H1 (cell line): ENCODE measurements around the gene TARBP2. TPM values are rescaled to one million over a fixed set of nuclear protein-coding genes. Genes with fewer than 3 reads are reported as not detected.

ENCODE experiments used
- CTCF ChIA-PET: fragments of 300-600 bp; sonication (Branson Sonifier 250); formaldehyde crosslinking; loops from one replicate; lab custom pipeline; 2021; ENCODE audit not compliant: partially characterized antibody; lab: Charles Lee
- POLR2A ChIA-PET: fragments of 300-600 bp; sonication (Branson Sonifier 250); formaldehyde crosslinking; loops from one replicate; lab custom pipeline; 2021; ENCODE audit warnings: inconsistent platforms; ENCODE audit not compliant: partially characterized antibody; lab: Charles Lee
- DNase-seq, 2 experiments: peaks; one replicate each; pipeline versions ENCODE4 v3.0.0 to v3.0.0-alpha.2; 2010 to 2022; ENCODE audit warnings: low spot score in 2 of 2, low read depth in 1 of 2, mixed read lengths in 1 of 2
- FAIRE-seq: peaks from 2 replicates; lab custom pipeline; 2011; peaks lifted over from hg19 to GRCh38; lab: Jason Lieb, UNC
- H2AFZ ChIP-seq: 2 replicates; pipeline ENCODE4 v1.8.1; 2012; ENCODE audit warnings: low read length, inconsistent platforms
- H2AK5ac ChIP-seq: 2 replicates; pipeline ENCODE4 v1.6.1; 2013; ENCODE audit warnings: low read depth, low read length
- H2BK120ac ChIP-seq: replicated peaks from 2 replicates; pipeline ENCODE3; 2013; ENCODE audit warnings: low read depth, low read length, inconsistent platforms
- H2BK12ac ChIP-seq: 2 replicates; pipeline ENCODE4 v1.6.1; 2013; ENCODE audit warnings: low read depth, low read length
- H2BK15ac ChIP-seq: 2 replicates; pipeline ENCODE4 v1.6.1; 2013; ENCODE audit warnings: low read length
- H2BK20ac ChIP-seq: 2 replicates; pipeline ENCODE4 v1.6.1; 2013; ENCODE audit warnings: low read length
- H2BK5ac ChIP-seq: 2 replicates; pipeline ENCODE4 v1.6.1; 2013; ENCODE audit warnings: low read depth, low read length
- H3K14ac ChIP-seq: 2 replicates; pipeline ENCODE4 v1.6.1; 2013; ENCODE audit warnings: inconsistent platforms; ENCODE audit not compliant: insufficient read length
- H3K18ac ChIP-seq: 2 replicates; pipeline ENCODE4 v1.6.1; 2013; ENCODE audit warnings: low read length; ENCODE audit errors: extremely low read depth
- H3K23ac ChIP-seq: 2 replicates; pipeline ENCODE4 v1.6.1; 2013; ENCODE audit warnings: inconsistent platforms; ENCODE audit not compliant: insufficient read length
- H3K23me2 ChIP-seq: 2 replicates; pipeline ENCODE4 v1.6.1; 2013; ENCODE audit warnings: low read depth, low read length
- H3K27ac ChIP-seq: 2 replicates; pipeline ENCODE4 v1.6.1; 2011; ENCODE audit warnings: low read depth, low read length, inconsistent platforms
- H3K27me3 ChIP-seq, 4 experiments: replicated peaks in 1 of 4; 1 replicate in 1 of 4; 2 replicates in 3 of 4; pipeline versions ENCODE4 v1.6.1 to v1.8.1; 2011 to 2013; ENCODE audit warnings: low read length in 3 of 4, mild to moderate bottlenecking in 3 of 4, inconsistent platforms in 2 of 4, mixed read lengths in 2 of 4, moderate library complexity in 1 of 4; ENCODE audit not compliant: control insufficient read depth in 3 of 4, insufficient read depth in 3 of 4; ENCODE audit errors: extremely low read depth in 1 of 4
- H3K36me3 ChIP-seq, 4 experiments: 2 replicates each; pipeline versions ENCODE4 v1.6.1 to v1.8.1; 2011 to 2013; ENCODE audit warnings: mild to moderate bottlenecking in 4 of 4, low read length in 3 of 4, moderate library complexity in 2 of 4, control low read depth in 1 of 4, inconsistent platforms in 1 of 4; ENCODE audit not compliant: insufficient read depth in 4 of 4, control insufficient read depth in 2 of 4
- H3K4ac ChIP-seq: replicated peaks from 2 replicates; pipeline ENCODE3; 2013; ENCODE audit warnings: low read length, low read depth, mixed read lengths, inconsistent platforms; ENCODE audit not compliant: insufficient read length
- H3K4me1 ChIP-seq, 4 experiments: replicated peaks in 1 of 4; 1 replicate in 1 of 4; 2 replicates in 3 of 4; pipeline versions ENCODE4 v1.6.1 to v1.8.1; 2011 to 2013; ENCODE audit warnings: low read length in 3 of 4, inconsistent platforms in 2 of 4, mixed read lengths in 1 of 4; ENCODE audit not compliant: insufficient read depth in 4 of 4, control insufficient read depth in 3 of 4
- H3K4me2 ChIP-seq, 2 experiments: 2 replicates each; pipeline versions ENCODE4 v1.6.1 to v1.8.1; 2011 to 2013; ENCODE audit warnings: low read depth in 2 of 2, low read length in 2 of 2, control low read depth in 1 of 2, inconsistent platforms in 1 of 2, mild to moderate bottlenecking in 1 of 2; ENCODE audit not compliant: insufficient read depth in 1 of 2
- H3K4me3 ChIP-seq, 4 experiments: fragments of 200-600, 300-600 bp in 1 of 4; sonication (generic), shearing (Covaris generic), sonication (Bioruptor Twin) in 1 of 4; 2 replicates each; pipeline versions ENCODE4 v1.5.1 to v1.8.1; 2011 to 2016; ENCODE audit warnings: low read length in 4 of 4, low read depth in 3 of 4, control low read depth in 2 of 4, inconsistent platforms in 2 of 4, mild to moderate bottlenecking in 2 of 4, mixed read lengths in 1 of 4, moderate library complexity in 1 of 4; ENCODE audit not compliant: insufficient read depth in 2 of 4; ENCODE audit errors: extremely low read depth in 1 of 4
- H3K56ac ChIP-seq: replicated peaks from 2 replicates; pipeline ENCODE3; 2013; ENCODE audit warnings: low read depth, mild to moderate bottlenecking, mixed read lengths, low read length, inconsistent platforms; ENCODE audit not compliant: insufficient read length
- H3K79me1 ChIP-seq: 2 replicates; pipeline ENCODE4 v1.6.1; 2013; ENCODE audit warnings: low read depth, low read length, control low read depth
- H3K79me2 ChIP-seq, 2 experiments: 2 replicates each; pipeline versions ENCODE4 v1.6.1 to v1.8.1; 2012 to 2013; ENCODE audit warnings: low read length in 2 of 2, mild to moderate bottlenecking in 2 of 2, inconsistent platforms in 1 of 2; ENCODE audit not compliant: insufficient read depth in 2 of 2, control insufficient read depth in 1 of 2
- H3K9ac ChIP-seq, 4 experiments: replicated peaks in 1 of 4; 1 replicate in 1 of 4; 2 replicates in 3 of 4; pipeline versions ENCODE4 v1.6.1 to v1.8.1; 2011 to 2013; ENCODE audit warnings: low read depth in 3 of 4, low read length in 3 of 4, control low read depth in 2 of 4, mild to moderate bottlenecking in 2 of 4, moderate library complexity in 2 of 4, inconsistent platforms in 1 of 4; ENCODE audit errors: extremely low read depth in 1 of 4
- H3K9me3 ChIP-seq, 2 experiments: 2 replicates each; pipeline versions ENCODE4 v1.6.1 to v1.8.1; 2012 to 2013; ENCODE audit warnings: mild to moderate bottlenecking in 2 of 2, moderate library complexity in 2 of 2, control low read depth in 1 of 2, inconsistent platforms in 1 of 2, low read depth in 1 of 2, low read length in 1 of 2, mixed read lengths in 1 of 2; ENCODE audit not compliant: insufficient read depth in 2 of 2
- H4K20me1 ChIP-seq, 2 experiments: replicated peaks in 1 of 2; 2 replicates each; pipeline versions ENCODE3 to v1.8.1; 2011 to 2013; ENCODE audit warnings: inconsistent platforms in 2 of 2, low read length in 2 of 2, mild to moderate bottlenecking in 1 of 2; ENCODE audit not compliant: insufficient read depth in 2 of 2, control insufficient read depth in 1 of 2
- H4K5ac ChIP-seq: 2 replicates; pipeline ENCODE4 v1.6.1; 2013; ENCODE audit warnings: low read length, low read depth, mixed read lengths, inconsistent platforms; ENCODE audit not compliant: insufficient read length
- H4K8ac ChIP-seq: 2 replicates; pipeline ENCODE4 v1.8.0; 2013; ENCODE audit warnings: mild to moderate bottlenecking, moderate library complexity, low read length, inconsistent platforms; ENCODE audit not compliant: insufficient read depth; ENCODE audit errors: extremely low read depth
- H4K91ac ChIP-seq: replicated peaks from 2 replicates; pipeline ENCODE3; 2013; ENCODE audit warnings: low read length, mixed read lengths, inconsistent platforms; ENCODE audit not compliant: insufficient read length
- EGR1 ChIP-seq: IDR thresholded peaks from 2 replicates; pipeline ENCODE4 v1.6.1; 2011; ENCODE audit warnings: low read depth, low read length, borderline replicate concordance
- POLR2A ChIP-seq, 2 experiments: IDR thresholded peaks; 1 replicate in 1 of 2; 2 replicates in 1 of 2; pipeline ENCODE4 v1.6.1; 2011; ENCODE audit warnings: low read depth in 2 of 2, low read length in 2 of 2, mild to moderate bottlenecking in 2 of 2; ENCODE audit errors: control extremely low read depth in 1 of 2
- POLR2AphosphoS5 ChIP-seq: IDR thresholded peaks from 2 replicates; pipeline ENCODE4 v1.6.1; 2011; ENCODE audit warnings: low read depth, low read length
- SP1 ChIP-seq: IDR thresholded peaks from 2 replicates; pipeline ENCODE4 v1.6.1; 2011; ENCODE audit warnings: low read depth, low read length
- TAF7 ChIP-seq: optimal IDR thresholded peaks from 2 replicates; pipeline ENCODE3; 2011; ENCODE audit warnings: low read depth, mild to moderate bottlenecking, inconsistent platforms, low read length, moderate library complexity, borderline replicate concordance
- TEAD4 ChIP-seq: IDR thresholded peaks from 2 replicates; pipeline ENCODE4 v1.6.1; 2012; ENCODE audit warnings: low read depth, low read length, inconsistent platforms, mixed read lengths
- WGBS, 2 experiments: shearing (Covaris generic) in 1 of 2; methylation state at CpG; one replicate each; pipeline versions ENCODE4 v1.1.6 to v1.1.7; 2013 to 2015; ENCODE audit warnings: low lambda C conversion rate in 2 of 2, mixed read lengths in 2 of 2, inconsistent platforms in 1 of 2, low coverage in 1 of 2, missing lambda C conversion rate in 1 of 2; ENCODE audit not compliant: insufficient replicate concordance in 2 of 2, insufficient coverage in 1 of 2, insufficient read length in 1 of 2; ENCODE audit errors: extremely low coverage in 1 of 2, missing lambda C conversion rate in 1 of 2; 5-methylcytosine and 5-hydroxymethylcytosine counted together
- polyA plus RNA-seq, 7 experiments: library from polyadenylated mRNA; depleted of rRNA in 3 of 7; stranded (reverse) in 5 of 7; unstranded in 2 of 7; fragments of >200 nt in 5 of 7; fragments of 200-250 nt in 2 of 7; gene quantifications; 1 replicate in 5 of 7; 2 replicates in 1 of 7; 4 replicates in 1 of 7; pipeline versions ENCODE4 v1.2.1 to v1.2.3, GENCODE V29; 2011 to 2013; ENCODE audit warnings: missing spikeins in 2 of 7, mixed read lengths in 2 of 7
- total RNA-seq: library from RNA; stranded (reverse); fragmentation: NEBNext Ultra II Directional; extraction: Animal tissue kit (Norgen Biotek cat#: 25700); gene quantifications from 2 replicates; pipeline ENCODE4 v1.2.1, GENCODE V29; 2021

The TARBP2 gene
- total and polyA plus RNA-seq, 2 of the 8 experiments (the other 6 are each of a cell fraction or from before 2014, with no cell fraction given), result 69.9 to 122 TPM

DNA sequence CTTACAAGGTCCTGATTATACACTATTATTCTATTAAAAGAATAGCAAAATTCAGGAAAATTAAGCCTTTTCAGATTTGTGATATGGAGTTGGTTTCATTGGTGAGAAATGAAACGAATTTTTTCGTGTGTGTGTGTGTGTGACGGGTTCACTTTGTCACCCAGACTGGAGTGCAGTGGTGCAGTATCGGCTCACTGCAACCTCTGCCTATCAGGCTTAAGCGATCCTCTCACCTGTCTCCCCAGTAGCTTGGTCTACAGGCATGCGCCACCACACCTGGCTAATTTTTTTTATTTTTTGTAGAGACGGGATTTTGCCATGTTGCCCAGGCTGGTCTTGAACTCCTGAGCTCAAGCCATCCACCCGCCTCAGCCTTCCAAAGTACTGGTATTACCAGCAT, 39.5 kb upstream of the TARBP2 start:
- no peak overlapping the region for H3K18ac ChIP-seq
- H3K9me3 ChIP-seq, result no peaks in the 10 kb centered on the region
- H3K4me1 ChIP-seq, result peaks cover 0 to 10% (median under 1%) of the 10 kb centered on the region in 4 experiments; a peak in 3 of 7 replicates
- DNase-seq (no peak), FAIRE-seq (no peak)
- H3K4me2 ChIP-seq, result no peak overlapping the region
- POLR2A ChIA-PET, result interaction anchor here (0.6 to 67.0 kb wide), 6 partner anchors 6 to 140 kb away, joined by 3 to 3397 read pairs (median 6); partner anchors contain the start of genes AAAS, MAP3K12, NPFF and PCBP2
- no peak overlapping the region for H3K4ac ChIP-seq
- H3K79me1 ChIP-seq, result peaks cover 4% of the 10 kb centered on the region
- CTCF ChIA-PET, result interaction anchor here (0.7 to 6.4 kb wide), 4 partner anchors 9 to 44 kb away, joined by 3 to 57 read pairs (median 6); no protein-coding TSS in a partner anchor
- peaks cover 35 to 47% of the 10 kb centered on the region in 2 experiments for H4K20me1 ChIP-seq
- no peak overlapping the region for H2BK120ac ChIP-seq
- no peak overlapping the region for H2BK20ac ChIP-seq
- no peaks in the 10 kb centered on the region; the same call in 1 of the 2 replicates for H3K23me2 ChIP-seq
- H4K5ac ChIP-seq, result no peak overlapping the region
- TF ChIP-seq POLR2A (IDR thresholded peaks at IDR 0.05; ENCODE audit: control extremely low read depth in 1 of 2, low read depth in 2 of 2, low read length in 2 of 2), result 0 out of 3 replicates have a peak, but pooled peaks of 1 of the 2 experiments have one; percentile 6
- no peak for TF ChIP-seq EGR1
- TF ChIP-seq POLR2AphosphoS5, result peak; percentile 57; the same call in 1 of the 2 replicates
- no peak for TF ChIP-seq TEAD4
- no peak for TF ChIP-seq SP1
- TF ChIP-seq TAF7, result no peak
- no peak overlapping the region for H3K27ac ChIP-seq
- peaks cover 85 to 100% (median 94%) of the 10 kb centered on the region in 4 experiments for H3K36me3 ChIP-seq
- H3K56ac ChIP-seq, result no peak overlapping the region
- peaks cover 8 to 88% of the 10 kb centered on the region in 2 experiments for H3K79me2 ChIP-seq
- no peak overlapping the region for H3K4me3 ChIP-seq
- H2AK5ac ChIP-seq, result no peak overlapping the region
- no peak overlapping the region for H2BK5ac ChIP-seq
- no peak overlapping the region for H4K91ac ChIP-seq
- no peak overlapping the region for H2BK15ac ChIP-seq
- H3K23ac ChIP-seq, result no peak overlapping the region
- H3K14ac ChIP-seq, result no peak overlapping the region
- no peak overlapping the region for H4K8ac ChIP-seq
- H3K27me3 ChIP-seq, result no peaks in the 10 kb centered on the region
- H2BK12ac ChIP-seq, result no peak overlapping the region
- no peak overlapping the region for H2AFZ ChIP-seq
- 87 to 100% methylated on average over 2 to 8 of the region's 8 CpGs for WGBS, 2 experiments
- no peak overlapping the region for H3K9ac ChIP-seq
